ENCODE measurements around the gene EXT2.

EXT2 gene

GRCh38 chr11:44104481-44105294 lies 9.2 kb downstream of the EXT2 start:
- H3K4me1 ChIP-seq (ENCODE audit: control insufficient read depth, insufficient read depth, low read length) = no peaks in the 10 kb centered on the region
- 83 to 92% methylated on average over 2 to 5 of the region's 5 CpGs for WGBS, 2 experiments
- no peaks in the 10 kb centered on the region for H3K9me3 ChIP-seq (ENCODE audit: control insufficient read depth, low read length)
- H3K36me3 ChIP-seq (ENCODE audit: control insufficient read depth, insufficient read depth, low read length) = peaks cover 3% of the 10 kb centered on the region
- no peak overlapping the region for H3K4me3 ChIP-seq (ENCODE audit: insufficient read depth, low read depth, low read length)
- no peaks in the 10 kb centered on the region for H3K27me3 ChIP-seq (ENCODE audit: control insufficient read depth, insufficient read depth, low read length, poor library complexity, severe bottlenecking)
- H3K27ac ChIP-seq (ENCODE audit: insufficient read depth, low read depth, low read length, poor library complexity, severe bottlenecking) = no peak overlapping the region

- Histone ChIP-seq H3K27me3 (ENCODE audit: control insufficient read depth, insufficient read depth, low read length, poor library complexity, severe bottlenecking) (no peaks in the 10 kb centered on the region), H3K36me3 (ENCODE audit: control insufficient read depth, insufficient read depth, low read length) (peaks cover 3% of the 10 kb centered on the region), H3K4me1 (ENCODE audit: control insufficient read depth, insufficient read depth, low read length) (peaks cover under 1% of the 10 kb centered on the region), H3K4me3 (ENCODE audit: insufficient read depth, low read depth, low read length) (no peak overlapping the region), H3K27ac (ENCODE audit: insufficient read depth, low read depth, low read length, poor library complexity, severe bottlenecking) (no peak overlapping the region), H3K9me3 (ENCODE audit: control insufficient read depth, low read length) (no peaks in the 10 kb centered on the region)
- WGBS, 2 experiments = 94 to 95% methylated on average over 5 to 6 of the region's 6 CpGs
Measured at GRCh38 chr11:44108260-44108659, 12.8 kb downstream of the EXT2 start.

- Histone ChIP-seq H3K27ac (ENCODE audit: insufficient read depth, low read depth, low read length, poor library complexity, severe bottlenecking) (no peak overlapping the region), H3K36me3 (ENCODE audit: control insufficient read depth, insufficient read depth, low read length) (peaks cover 3% of the 10 kb centered on the region), H3K9me3 (ENCODE audit: control insufficient read depth, low read length) (no peaks in the 10 kb centered on the region), H3K4me1 (ENCODE audit: control insufficient read depth, insufficient read depth, low read length) (peaks cover 9% of the 10 kb centered on the region), H3K4me3 (ENCODE audit: insufficient read depth, low read depth, low read length) (no peak overlapping the region), H3K27me3 (ENCODE audit: control insufficient read depth, insufficient read depth, low read length, poor library complexity, severe bottlenecking) (no peaks in the 10 kb centered on the region)
- 10 to 12% methylated on average over 4 of the region's 4 CpGs for WGBS, 2 experiments
Measured at GRCh38 chr11:44110231-44110679, 14.8 kb downstream of the EXT2 start.

- WGBS, 2 experiments = 88 to 91% methylated on average over 7 of the region's 7 CpGs
Measured at GRCh38 chr11:44112091-44112821, 16.8 kb downstream of the EXT2 start.

GRCh38 chr11:44113018-44113417 lies 17.5 kb downstream of the EXT2 start:
- Histone ChIP-seq H3K4me3 (ENCODE audit: insufficient read depth, low read depth, low read length) (no peak overlapping the region), H3K27me3 (ENCODE audit: control insufficient read depth, insufficient read depth, low read length, poor library complexity, severe bottlenecking) (no peaks in the 10 kb centered on the region), H3K36me3 (ENCODE audit: control insufficient read depth, insufficient read depth, low read length) (peaks cover 3% of the 10 kb centered on the region), H3K4me1 (ENCODE audit: control insufficient read depth, insufficient read depth, low read length) (peaks cover 9% of the 10 kb centered on the region), H3K9me3 (ENCODE audit: control insufficient read depth, low read length) (no peaks in the 10 kb centered on the region), H3K27ac (ENCODE audit: insufficient read depth, low read depth, low read length, poor library complexity, severe bottlenecking) (no peak overlapping the region)
- WGBS, 2 experiments = 90 to 99% methylated on average over 3 of the region's 3 CpGs

More at GRCh38 chr11:44112091-44112821, 16.8 kb downstream of the EXT2 start:
- Histone ChIP-seq H3K4me3 (ENCODE audit: insufficient read depth, low read depth, low read length) (no peak overlapping the region), H3K27me3 (ENCODE audit: control insufficient read depth, insufficient read depth, low read length, poor library complexity, severe bottlenecking) (no peaks in the 10 kb centered on the region), H3K36me3 (ENCODE audit: control insufficient read depth, insufficient read depth, low read length) (peaks cover 3% of the 10 kb centered on the region), H3K4me1 (ENCODE audit: control insufficient read depth, insufficient read depth, low read length) (peaks cover 9% of the 10 kb centered on the region), H3K9me3 (ENCODE audit: control insufficient read depth, low read length) (no peaks in the 10 kb centered on the region), H3K27ac (ENCODE audit: insufficient read depth, low read depth, low read length, poor library complexity, severe bottlenecking) (no peak overlapping the region)

- 64 to 66% methylated on average over 3 of the region's 3 CpGs for WGBS, 2 experiments
- H3K27ac ChIP-seq (ENCODE audit: insufficient read depth, low read depth, low read length, poor library complexity, severe bottlenecking) = no peak overlapping the region
- H3K9me3 ChIP-seq (ENCODE audit: control insufficient read depth, low read length) = no peaks in the 10 kb centered on the region
- H3K4me3 ChIP-seq (ENCODE audit: insufficient read depth, low read depth, low read length) = no peak overlapping the region
- H3K36me3 ChIP-seq (ENCODE audit: control insufficient read depth, insufficient read depth, low read length) = peaks cover 3% of the 10 kb centered on the region
- peaks cover 9% of the 10 kb centered on the region for H3K4me1 ChIP-seq (ENCODE audit: control insufficient read depth, insufficient read depth, low read length)
- no peaks in the 10 kb centered on the region for H3K27me3 ChIP-seq (ENCODE audit: control insufficient read depth, insufficient read depth, low read length, poor library complexity, severe bottlenecking)
Measured at GRCh38 chr11:44113572-44113971, 18.1 kb downstream of the EXT2 start.

- no peak overlapping the region for H3K27ac ChIP-seq (ENCODE audit: insufficient read depth, low read depth, low read length, poor library complexity, severe bottlenecking)
- 93 to 95% methylated on average over 3 of the region's 3 CpGs for WGBS, 2 experiments
Measured at GRCh38 chr11:44116234-44116830, 20.9 kb downstream of the EXT2 start.

GRCh38 chr11:44120169-44120568 lies 24.7 kb downstream of the EXT2 start:
- 84 to 91% methylated on average over 5 of the region's 5 CpGs for WGBS, 2 experiments
- H3K9me3 ChIP-seq (ENCODE audit: control insufficient read depth, low read length) = no peaks in the 10 kb centered on the region
- H3K27ac ChIP-seq (ENCODE audit: insufficient read depth, low read depth, low read length, poor library complexity, severe bottlenecking) = no peak overlapping the region
- H3K4me1 ChIP-seq (ENCODE audit: control insufficient read depth, insufficient read depth, low read length) = no peaks in the 10 kb centered on the region
- no peaks in the 10 kb centered on the region for H3K27me3 ChIP-seq (ENCODE audit: control insufficient read depth, insufficient read depth, low read length, poor library complexity, severe bottlenecking)
- H3K36me3 ChIP-seq (ENCODE audit: control insufficient read depth, insufficient read depth, low read length) = no peaks in the 10 kb centered on the region
- H3K4me3 ChIP-seq (ENCODE audit: insufficient read depth, low read depth, low read length) = no peak overlapping the region

More at GRCh38 chr11:44116234-44116830, 20.9 kb downstream of the EXT2 start:
- peaks cover 9% of the 10 kb centered on the region for H3K4me1 ChIP-seq (ENCODE audit: control insufficient read depth, insufficient read depth, low read length)
- H3K27me3 ChIP-seq (ENCODE audit: control insufficient read depth, insufficient read depth, low read length, poor library complexity, severe bottlenecking) = no peaks in the 10 kb centered on the region
- H3K36me3 ChIP-seq (ENCODE audit: control insufficient read depth, insufficient read depth, low read length) = no peaks in the 10 kb centered on the region
- no peak overlapping the region for H3K4me3 ChIP-seq (ENCODE audit: insufficient read depth, low read depth, low read length)
- H3K9me3 ChIP-seq (ENCODE audit: control insufficient read depth, low read length) = no peaks in the 10 kb centered on the region

- no peak overlapping the region for H3K4me3 ChIP-seq (ENCODE audit: insufficient read depth, low read depth, low read length)
- no peaks in the 10 kb centered on the region for H3K9me3 ChIP-seq (ENCODE audit: control insufficient read depth, low read length)
- 98% methylated on average over 3 to 4 of the region's 4 CpGs for WGBS, 2 experiments
- peaks cover 6% of the 10 kb centered on the region for H3K36me3 ChIP-seq (ENCODE audit: control insufficient read depth, insufficient read depth, low read length)
- no peak overlapping the region for H3K27ac ChIP-seq (ENCODE audit: insufficient read depth, low read depth, low read length, poor library complexity, severe bottlenecking)
- H3K4me1 ChIP-seq (ENCODE audit: control insufficient read depth, insufficient read depth, low read length) = no peaks in the 10 kb centered on the region
- no peaks in the 10 kb centered on the region for H3K27me3 ChIP-seq (ENCODE audit: control insufficient read depth, insufficient read depth, low read length, poor library complexity, severe bottlenecking)
Measured at GRCh38 chr11:44125598-44125997, 30.1 kb downstream of the EXT2 start.

- H3K27ac ChIP-seq (ENCODE audit: insufficient read depth, low read depth, low read length, poor library complexity, severe bottlenecking) = no peak overlapping the region
- H3K4me1 ChIP-seq (ENCODE audit: control insufficient read depth, insufficient read depth, low read length) = no peaks in the 10 kb centered on the region
- no peaks in the 10 kb centered on the region for H3K9me3 ChIP-seq (ENCODE audit: control insufficient read depth, low read length)
- no peak overlapping the region for H3K4me3 ChIP-seq (ENCODE audit: insufficient read depth, low read depth, low read length)
- no peaks in the 10 kb centered on the region for H3K27me3 ChIP-seq (ENCODE audit: control insufficient read depth, insufficient read depth, low read length, poor library complexity, severe bottlenecking)
- 93 to 98% methylated on average over 2 of the region's 2 CpGs for WGBS, 2 experiments
- H3K36me3 ChIP-seq (ENCODE audit: control insufficient read depth, insufficient read depth, low read length) = peaks cover 10% of the 10 kb centered on the region
Measured at GRCh38 chr11:44126304-44126703, 30.8 kb downstream of the EXT2 start.

All from ectodermal cell (in vitro differentiated cells).